HEK293T (cell line): Measurements from ENCODE around the gene BBX.

ENCODE experiments used
- CTCF ChIA-PET: fragments of 350-600 bp; formaldehyde crosslinking; extraction: SDS; loops from one replicate; lab custom pipeline; 2021; ENCODE audit warnings: antibody characterized with exemption, inconsistent platforms; lab: Yijun Ruan, JAX
- POLR2A ChIA-PET: fragments of 350-600 bp; formaldehyde crosslinking; extraction: SDS; loops from one replicate; lab custom pipeline; 2020; ENCODE audit warnings: antibody characterized with exemption, inconsistent platforms; lab: Yijun Ruan, JAX
- DNase-seq: peaks from one replicate; pipeline ENCODE4 v3.0.0; 2012; ENCODE audit warnings: mixed read lengths; ENCODE audit errors: extremely low spot score
- ARNT ChIP-seq: fragments of 450-650 bp; IDR thresholded peaks from 2 replicates; pipeline ENCODE4 v1.6.1; 2017; ENCODE audit warnings: mild to moderate bottlenecking
- BHLHE40 ChIP-seq: fragments of 450-650 bp; IDR thresholded peaks from 2 replicates; pipeline ENCODE4 v1.6.1; 2016; ENCODE audit warnings: mild to moderate bottlenecking, moderate library complexity, borderline replicate concordance
- CTBP1 ChIP-seq: fragments of 450-650 bp; IDR thresholded peaks from 2 replicates; pipeline ENCODE4 v1.6.1; 2016; ENCODE audit warnings: borderline replicate concordance
- ELF4 ChIP-seq: fragments of 450-650 bp; IDR thresholded peaks from 2 replicates; pipeline ENCODE4 v1.6.1; 2017; ENCODE audit warnings: antibody characterized with exemption
- FOXA1 ChIP-seq: fragments of 450-650 bp; IDR thresholded peaks from 2 replicates; pipeline ENCODE4 v1.6.1; 2016; ENCODE audit warnings: mild to moderate bottlenecking
- FOXK2 ChIP-seq: fragments of 450-650 bp; IDR thresholded peaks from 2 replicates; pipeline ENCODE4 v1.6.1; 2016; ENCODE audit warnings: mild to moderate bottlenecking
- FOXM1 ChIP-seq: fragments of 450-650 bp; IDR thresholded peaks from 2 replicates; pipeline ENCODE4 v1.6.1; 2017; ENCODE audit warnings: mild to moderate bottlenecking, borderline replicate concordance
- HDGF ChIP-seq: fragments of 450-650 bp; IDR thresholded peaks from 2 replicates; pipeline ENCODE4 v1.6.1; 2017; ENCODE audit warnings: antibody characterized with exemption, borderline replicate concordance
- L3MBTL2 ChIP-seq: fragments of 450-650 bp; conservative IDR thresholded peaks from 2 replicates; pipeline ENCODE4 v1.6.1; 2016; ENCODE audit warnings: mild to moderate bottlenecking
- LEF1 ChIP-seq: fragments of 450-650 bp; IDR thresholded peaks from 2 replicates; pipeline ENCODE4 v1.6.1; 2017; ENCODE audit warnings: mild to moderate bottlenecking, borderline replicate concordance
- NFRKB ChIP-seq: fragments of 450-650 bp; IDR thresholded peaks from 2 replicates; pipeline ENCODE4 v1.6.1; 2016; ENCODE audit warnings: mild to moderate bottlenecking, moderate library complexity
- SP1 ChIP-seq: fragments of 450-650 bp; IDR thresholded peaks from 2 replicates; pipeline ENCODE4 v1.6.1; 2017
- SUZ12 ChIP-seq: fragments of 450-650 bp; IDR thresholded peaks from 2 replicates; pipeline ENCODE4 v1.6.1; 2016; ENCODE audit warnings: mild to moderate bottlenecking
- TARDBP ChIP-seq: fragments of 450-650 bp; IDR thresholded peaks from 2 replicates; pipeline ENCODE4 v1.6.1; 2016
- ZNF384 ChIP-seq: fragments of 450-650 bp; IDR thresholded peaks from 2 replicates; pipeline ENCODE4 v1.6.1; 2016
- TF ChIP-seq, protein P1 (sequence below): fragments of 450-650 bp; IDR thresholded peaks from 2 replicates; pipeline ENCODE4 v1.6.1; 2016

The BBX gene

DNA sequence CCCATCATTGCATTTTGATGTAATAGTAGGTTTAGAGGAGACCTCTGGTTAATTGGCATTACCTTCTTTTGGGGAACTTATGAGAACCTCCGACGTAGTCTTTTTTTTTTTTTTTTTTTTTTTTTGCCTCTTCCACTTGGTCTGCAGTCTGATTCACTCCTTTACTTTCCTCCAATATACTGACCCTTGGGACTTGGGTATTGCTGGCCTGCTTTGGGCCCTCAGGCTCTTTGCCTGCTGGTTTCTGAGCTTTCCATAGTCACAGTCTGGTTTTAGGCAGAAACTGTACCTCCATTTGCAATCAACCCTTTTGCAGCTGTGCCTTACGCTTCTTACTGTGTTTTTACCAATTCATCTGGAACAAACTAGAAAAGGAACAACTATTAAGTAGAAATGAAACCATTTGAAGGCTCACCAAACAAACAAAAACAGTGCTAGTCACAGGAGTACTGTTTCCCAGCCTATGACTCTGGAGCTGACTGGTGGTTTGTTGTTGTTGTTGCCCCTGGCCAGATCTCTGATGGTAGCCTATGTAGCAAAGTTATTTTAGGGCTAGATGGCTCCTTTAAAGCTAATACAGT lies 272.8 kb downstream of the BBX start:
- ChIA-PET POLR2A (no interaction called here), CTCF (no interaction called here)
- no peak for DNase-seq
- no peak for TF ChIP-seq FOXK2
- TF ChIP-seq ZNF384, result no peak
- no peak for TF ChIP-seq SUZ12
- TF ChIP-seq LEF1, result no peak
- no peak for TF ChIP-seq TARDBP
- TF ChIP-seq NFRKB, result no peak
- TF ChIP-seq, protein P1, sequence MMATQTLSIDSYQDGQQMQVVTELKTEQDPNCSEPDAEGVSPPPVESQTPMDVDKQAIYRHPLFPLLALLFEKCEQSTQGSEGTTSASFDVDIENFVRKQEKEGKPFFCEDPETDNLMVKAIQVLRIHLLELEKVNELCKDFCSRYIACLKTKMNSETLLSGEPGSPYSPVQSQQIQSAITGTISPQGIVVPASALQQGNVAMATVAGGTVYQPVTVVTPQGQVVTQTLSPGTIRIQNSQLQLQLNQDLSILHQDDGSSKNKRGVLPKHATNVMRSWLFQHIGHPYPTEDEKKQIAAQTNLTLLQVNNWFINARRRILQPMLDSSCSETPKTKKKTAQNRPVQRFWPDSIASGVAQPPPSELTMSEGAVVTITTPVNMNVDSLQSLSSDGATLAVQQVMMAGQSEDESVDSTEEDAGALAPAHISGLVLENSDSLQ, result no peak
- TF ChIP-seq CTBP1, result no peak
- TF ChIP-seq ELF4, result no peak
- TF ChIP-seq SP1, result no peak
- no peak for TF ChIP-seq ARNT
- no peak for TF ChIP-seq HDGF
- no peak for TF ChIP-seq BHLHE40
- no peak for TF ChIP-seq L3MBTL2
- no peak for TF ChIP-seq FOXM1
- TF ChIP-seq FOXA1, result no peak

DNA sequence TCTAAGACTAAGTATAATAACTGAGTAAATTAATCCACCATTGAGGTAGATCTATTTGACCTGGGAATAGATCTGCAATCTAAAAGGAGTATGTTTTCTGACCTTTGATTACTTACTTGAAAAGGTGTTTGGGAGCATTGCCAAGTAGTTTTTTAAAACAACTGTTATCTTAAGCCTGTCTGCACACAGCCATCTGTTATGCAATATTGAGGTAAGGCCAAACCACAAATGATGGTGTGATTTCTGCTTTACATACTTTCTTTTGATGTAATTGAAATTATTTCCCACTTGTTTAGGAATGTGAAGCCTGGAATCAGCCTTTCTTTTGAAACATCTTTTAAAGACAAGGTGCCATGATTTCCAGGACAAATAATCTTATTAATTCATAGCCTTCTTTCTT lies 274.0 kb downstream of the BBX start:
- CTCF ChIA-PET, result no interaction called here
- TF ChIP-seq HDGF (no peak), FOXA1 (no peak), ARNT (no peak), SP1 (no peak), BHLHE40 (no peak), ZNF384 (no peak), CTBP1 (no peak), NFRKB (no peak), TARDBP (no peak), L3MBTL2 (no peak), LEF1 (no peak), FOXK2 (no peak)
- TF ChIP-seq, protein P1, result no peak
- POLR2A ChIA-PET, result no interaction called here
- DNase-seq, result no peak

DNA sequence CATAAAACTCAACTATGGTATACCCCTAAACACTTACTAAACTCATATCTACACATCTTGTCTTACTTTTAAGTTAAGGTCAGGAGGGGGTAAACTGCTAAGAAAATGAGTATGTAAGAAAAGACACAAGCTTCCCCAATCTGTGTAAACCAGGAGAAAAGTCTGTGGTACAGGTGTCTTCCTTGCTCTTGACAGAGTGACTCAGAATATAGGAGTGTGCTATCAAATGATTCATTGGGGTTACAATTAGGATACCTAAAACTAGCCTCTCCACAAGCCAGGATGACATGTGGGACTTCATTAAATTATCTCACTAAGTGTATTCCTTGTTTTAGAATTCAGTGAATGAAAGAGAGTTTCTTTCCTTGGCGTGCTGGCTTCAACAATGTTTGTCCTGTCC lies 274.8 kb downstream of the BBX start:
- no peak for TF ChIP-seq FOXK2
- no peak for TF ChIP-seq CTBP1
- TF ChIP-seq FOXM1, result no peak
- TF ChIP-seq SUZ12, result no peak
- TF ChIP-seq ARNT, result no peak
- no peak for TF ChIP-seq FOXA1
- TF ChIP-seq L3MBTL2, result no peak
- no peak for TF ChIP-seq LEF1
- TF ChIP-seq NFRKB, result no peak
- no peak for TF ChIP-seq BHLHE40
- no peak for TF ChIP-seq ELF4
- TF ChIP-seq HDGF, result no peak
- no peak for TF ChIP-seq ZNF384
- DNase-seq, result no peak
- ChIA-PET CTCF (no interaction called here), POLR2A (no interaction called here)

DNA sequence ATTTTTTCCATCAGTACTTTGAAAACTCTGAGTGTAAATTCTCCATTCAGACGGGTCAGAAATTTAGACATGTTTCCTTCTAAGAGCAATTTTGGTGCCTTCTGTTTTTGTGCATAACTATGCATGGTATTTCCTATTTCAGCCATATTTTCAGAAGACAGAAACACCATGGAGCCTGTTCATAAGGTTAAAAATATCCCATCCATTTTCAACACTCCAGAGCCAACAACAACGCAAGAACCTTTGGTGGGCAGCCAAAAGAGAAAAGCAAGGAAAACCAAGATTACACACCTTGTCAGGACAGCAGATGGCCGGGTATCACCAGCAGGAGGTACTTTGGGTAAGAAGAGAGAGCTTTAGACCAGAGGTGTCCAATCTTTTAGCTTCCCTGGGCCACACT lies 275.6 kb downstream of the BBX start:
- CTCF ChIA-PET, result no interaction called here
- POLR2A ChIA-PET, result no interaction called here
- TF ChIP-seq TARDBP (no peak), NFRKB (no peak), BHLHE40 (no peak), HDGF (no peak), LEF1 (no peak), ZNF384 (no peak), FOXK2 (no peak), FOXA1 (no peak), SUZ12 (no peak)
- DNase-seq, result no peak

DNA sequence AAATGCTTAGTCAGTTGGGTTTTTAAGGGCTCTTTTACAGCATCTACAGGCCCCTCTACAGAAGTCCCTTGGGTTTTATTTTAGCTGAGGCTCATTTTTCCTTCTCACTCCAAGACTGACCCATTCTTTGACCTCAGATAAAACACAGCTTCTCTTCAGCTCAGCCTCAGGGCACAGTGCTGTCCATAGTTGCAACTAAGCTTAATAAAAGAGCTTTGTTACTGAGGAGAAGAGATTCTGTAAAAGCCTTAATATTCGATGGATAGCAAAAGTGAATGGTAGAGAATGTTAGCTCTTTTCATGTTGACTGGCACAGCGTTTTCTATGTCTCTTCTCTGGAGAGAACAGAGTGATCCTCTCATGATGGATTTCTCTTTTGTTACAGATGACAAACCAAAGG lies 277.9 kb downstream of the BBX start:
- TF ChIP-seq SUZ12 (no peak), HDGF (no peak), BHLHE40 (no peak), LEF1 (no peak), NFRKB (no peak), SP1 (no peak), TARDBP (no peak), ELF4 (no peak), L3MBTL2 (no peak), FOXA1 (no peak), ARNT (no peak), FOXK2 (no peak), FOXM1 (no peak), CTBP1 (no peak)
- TF ChIP-seq, protein P1, result no peak
- DNase-seq, result no peak
- CTCF ChIA-PET, result no interaction called here
- POLR2A ChIA-PET, result no interaction called here

DNA sequence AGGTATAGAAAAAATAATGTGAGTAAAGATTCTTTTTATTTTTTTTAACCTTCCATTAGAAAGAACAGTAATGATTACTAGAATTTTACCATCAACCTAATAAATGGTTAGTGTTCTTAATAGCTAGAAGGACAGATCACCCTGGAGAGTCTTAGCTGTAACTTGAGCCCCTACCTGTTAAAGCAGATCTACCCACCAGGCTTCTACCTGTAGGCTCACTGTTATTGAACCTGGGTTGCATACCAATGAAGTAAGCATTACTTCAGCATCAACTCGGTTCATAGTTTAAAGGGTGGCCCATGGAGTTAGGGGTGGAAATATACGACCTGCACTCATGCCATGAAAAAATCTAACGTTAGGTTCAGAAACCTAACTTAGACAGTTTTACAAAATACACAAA lies 280.4 kb downstream of the BBX start:
- TF ChIP-seq SUZ12, result no peak
- TF ChIP-seq, protein P1, result no peak
- TF ChIP-seq LEF1, result no peak
- TF ChIP-seq L3MBTL2, result no peak
- TF ChIP-seq BHLHE40, result no peak
- no peak for TF ChIP-seq FOXK2
- no peak for TF ChIP-seq SP1
- POLR2A ChIA-PET, result no interaction called here
- CTCF ChIA-PET, result no interaction called here
- DNase-seq, result no peak
